ENCODE measurements around the gene RYR1. TPM values are rescaled to one million over a fixed set of nuclear protein-coding genes. Genes with fewer than 3 reads are reported as not detected.

RYR1 gene
- total and polyA plus RNA-seq, 2 donors from 2014 or later: 0.69 to 2.8 TPM

DNA sequence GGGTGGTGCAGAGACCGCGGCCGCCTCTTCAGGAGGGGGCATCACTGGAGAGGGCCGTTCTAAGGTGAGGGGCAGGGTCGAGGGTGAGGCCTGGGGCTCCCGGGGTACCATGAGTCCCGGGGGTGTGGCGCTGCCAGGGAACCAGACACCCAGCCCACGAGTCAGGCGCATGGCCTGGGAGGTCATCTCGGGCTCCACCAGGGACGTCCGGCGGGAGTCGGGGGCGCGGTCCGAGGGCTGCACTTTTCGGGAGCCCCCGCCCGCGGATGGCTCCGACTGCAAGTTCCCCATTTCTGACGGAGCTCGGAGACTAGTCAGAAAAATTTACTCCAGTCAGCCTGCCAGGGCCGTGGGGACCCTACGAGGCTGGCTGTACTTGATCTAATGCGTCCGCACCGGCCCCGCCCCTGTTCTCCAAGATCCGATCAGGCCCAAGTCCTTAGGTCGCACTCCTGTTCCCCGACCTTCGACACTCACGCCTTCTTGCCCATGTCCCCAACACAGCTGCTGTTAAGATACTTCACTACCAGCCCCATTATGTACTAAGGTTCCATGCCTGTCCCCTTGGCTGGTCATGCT, 46.4 kb upstream of the RYR1 start:
- Histone ChIP-seq H3K9ac (ENCODE audit: low read length in 3 of 3) (no peak overlapping the region), H3K36me3 (ENCODE audit: control insufficient read depth in 2 of 3, insufficient read depth in 3 of 3, low read length in 3 of 3) (peaks cover 0 to 15% (median 5%) of the 10 kb centered on the region in 3 donors), H3K27me3 (ENCODE audit: control insufficient read depth, insufficient read depth, low read length) (peaks cover 2% of the 10 kb centered on the region), H3K4me1 (ENCODE audit: control insufficient read depth in 2 of 3, insufficient read depth in 2 of 3, low read depth in 1 of 3, low read length in 3 of 3) (peaks cover 0 to 4% (median 0%) of the 10 kb centered on the region in 3 donors), H3K27ac (ENCODE audit: low read depth in 2 of 2, low read length in 2 of 2) (no peak overlapping the region), H3K4me3 (ENCODE audit: low read length in 3 of 3) (peak overlapping the region; percentile 42 to 64 (median 54)), H3K9me3 (ENCODE audit: control insufficient read depth in 2 of 3, insufficient read depth in 1 of 3, low read length in 3 of 3) (no peaks in the 10 kb centered on the region)
- TF ChIP-seq, protein P1, sequence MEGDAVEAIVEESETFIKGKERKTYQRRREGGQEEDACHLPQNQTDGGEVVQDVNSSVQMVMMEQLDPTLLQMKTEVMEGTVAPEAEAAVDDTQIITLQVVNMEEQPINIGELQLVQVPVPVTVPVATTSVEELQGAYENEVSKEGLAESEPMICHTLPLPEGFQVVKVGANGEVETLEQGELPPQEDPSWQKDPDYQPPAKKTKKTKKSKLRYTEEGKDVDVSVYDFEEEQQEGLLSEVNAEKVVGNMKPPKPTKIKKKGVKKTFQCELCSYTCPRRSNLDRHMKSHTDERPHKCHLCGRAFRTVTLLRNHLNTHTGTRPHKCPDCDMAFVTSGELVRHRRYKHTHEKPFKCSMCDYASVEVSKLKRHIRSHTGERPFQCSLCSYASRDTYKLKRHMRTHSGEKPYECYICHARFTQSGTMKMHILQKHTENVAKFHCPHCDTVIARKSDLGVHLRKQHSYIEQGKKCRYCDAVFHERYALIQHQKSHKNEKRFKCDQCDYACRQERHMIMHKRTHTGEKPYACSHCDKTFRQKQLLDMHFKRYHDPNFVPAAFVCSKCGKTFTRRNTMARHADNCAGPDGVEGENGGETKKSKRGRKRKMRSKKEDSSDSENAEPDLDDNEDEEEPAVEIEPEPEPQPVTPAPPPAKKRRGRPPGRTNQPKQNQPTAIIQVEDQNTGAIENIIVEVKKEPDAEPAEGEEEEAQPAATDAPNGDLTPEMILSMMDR (IDR thresholded peaks at IDR 0.05; ENCODE audit: borderline replicate concordance, extremely low read depth, insufficient read depth): no peak
- FAIRE-seq (no peak), DNase-seq (peak in 1 of 5 donors; percentile 76)
- intact Hi-C loops (cut with DNase I): no loop called here

DNA sequence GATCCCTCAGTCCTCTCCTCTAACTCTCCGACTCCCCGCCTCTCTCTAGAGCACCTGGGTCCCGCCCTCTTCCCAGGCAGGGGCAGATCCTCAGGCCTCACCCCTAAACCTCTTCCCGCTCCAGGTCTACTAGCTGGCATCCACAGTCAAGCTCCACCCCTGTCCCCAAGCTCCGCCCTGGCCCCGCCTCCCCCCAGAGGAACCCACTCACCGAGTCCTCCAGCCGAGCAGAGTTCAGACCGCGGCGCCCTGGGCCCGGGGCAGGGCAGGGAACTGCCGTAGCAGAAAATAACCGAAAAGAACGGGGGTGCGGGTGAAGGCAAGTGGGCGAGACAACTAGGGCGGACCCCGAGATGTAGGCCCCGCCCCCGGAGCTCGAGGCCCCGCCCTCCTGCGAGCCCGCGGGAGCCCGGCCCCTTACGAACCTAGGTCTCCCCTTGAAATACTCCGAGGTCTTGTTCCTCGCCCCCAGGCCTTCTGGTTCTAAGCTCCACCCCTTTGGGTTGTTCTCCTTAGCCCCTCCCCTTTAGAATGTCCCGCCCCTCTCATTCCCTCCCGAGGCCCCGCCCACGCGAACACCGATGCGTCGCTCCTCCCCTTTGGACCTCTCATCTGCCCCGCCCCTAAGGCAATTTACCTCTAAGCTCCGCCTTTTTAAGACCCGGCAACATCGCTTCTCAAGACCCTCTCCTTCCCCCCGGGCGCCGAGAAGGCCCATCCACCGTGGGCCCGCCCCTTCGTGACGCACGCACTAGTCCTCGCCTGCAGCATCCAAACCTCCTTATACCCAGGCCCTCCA, 45.7 kb upstream of the RYR1 start, which contains the start of gene GGN:
Gene GGN, minus strand, starts transcription at position 485 of the 799 bp plus-strand sequence. CDS start 773 bp downstream, outside the sequence.
- FAIRE-seq (no peak), DNase-seq (peak; percentile 90 to 96 (median 92))
- Histone ChIP-seq H3K27ac (ENCODE audit: low read depth in 2 of 2, low read length in 2 of 2) (no peak within 1 kb of the TSS), H3K9me3 (ENCODE audit: control insufficient read depth in 2 of 3, insufficient read depth in 1 of 3, low read length in 3 of 3) (no peaks in the 10 kb centered on the region), H3K27me3 (ENCODE audit: control insufficient read depth, insufficient read depth, low read length) (peaks cover 2% of the 10 kb centered on the region), H3K36me3 (ENCODE audit: control insufficient read depth in 2 of 3, insufficient read depth in 3 of 3, low read length in 3 of 3) (peaks cover 0 to 10% (median 5%) of the 10 kb centered on the region in 3 donors), H3K4me3 (ENCODE audit: low read length in 3 of 3) (peak within 1 kb of the TSS; percentile 47 to 64 (median 54)), H3K9ac (ENCODE audit: low read length in 3 of 3) (peak within 1 kb of the TSS in 2 of 3 donors; percentile 34 to 37), H3K4me1 (ENCODE audit: control insufficient read depth in 2 of 3, insufficient read depth in 2 of 3, low read depth in 1 of 3, low read length in 3 of 3) (peaks cover 0 to 4% (median 0%) of the 10 kb centered on the region in 3 donors)
- TF ChIP-seq, protein P1 (IDR thresholded peaks at IDR 0.05; ENCODE audit: borderline replicate concordance, extremely low read depth, insufficient read depth): no peak
- intact Hi-C loops (cut with DNase I): no loop called here

DNA sequence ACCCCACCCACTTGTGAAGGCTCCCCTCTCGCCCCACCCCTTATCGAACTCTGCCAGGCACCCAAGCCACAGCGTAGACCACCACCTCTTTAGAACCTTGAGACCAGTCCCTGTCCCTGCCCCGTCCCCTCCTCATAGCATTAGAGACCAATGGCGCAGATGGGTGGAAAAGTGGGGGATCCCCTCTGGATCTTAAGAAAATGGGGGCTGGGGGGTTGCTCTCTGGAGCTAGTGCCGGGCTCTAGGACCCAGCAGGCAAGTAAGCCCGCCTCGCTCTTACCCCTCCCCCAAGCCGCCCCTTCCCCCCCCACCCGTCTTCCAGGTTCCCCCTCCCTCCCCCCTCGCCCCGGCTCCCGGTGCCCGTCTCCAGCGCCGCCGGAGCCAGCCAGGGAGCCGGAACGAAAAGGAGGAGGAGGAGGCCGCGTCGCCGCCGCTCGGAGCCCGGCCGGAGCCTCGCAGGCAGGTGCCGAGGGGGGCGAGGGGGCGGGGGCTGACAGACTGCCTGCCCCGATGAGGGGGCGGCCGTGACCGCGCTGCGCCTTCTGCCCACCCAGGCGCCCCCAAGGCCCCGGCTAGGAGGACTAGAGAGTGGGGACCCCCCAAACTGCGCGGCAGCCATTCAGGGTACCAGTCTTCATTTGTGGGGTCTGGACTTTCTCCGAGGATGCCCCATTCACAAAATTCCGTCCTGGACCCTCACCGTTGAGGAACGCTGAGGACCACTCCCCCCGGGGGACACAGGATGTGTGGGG, 45.0 kb upstream of the RYR1 start, which contains the start of gene SPRED3:
Gene SPRED3, plus strand, starts transcription at position 349 of the 752 bp plus-strand sequence. CDS start 1,606 bp downstream, outside the sequence.
- DNase-seq (peak; percentile 81 to 92 (median 85)), FAIRE-seq (no peak)
- H3K4me3 ChIP-seq (ENCODE audit: low read length in 3 of 3): peak within 1 kb of the TSS; percentile 47 to 64 (median 50)
- peak within 1 kb of the TSS in 2 of 3 donors; percentile 34 to 37 for H3K9ac ChIP-seq (ENCODE audit: low read length in 3 of 3)
- H3K27ac ChIP-seq (ENCODE audit: low read depth in 2 of 2, low read length in 2 of 2): no peak within 1 kb of the TSS
- H3K9me3 ChIP-seq (ENCODE audit: control insufficient read depth in 2 of 3, insufficient read depth in 1 of 3, low read length in 3 of 3): no peaks in the 10 kb centered on the region
- intact Hi-C loops (cut with DNase I): no loop called here
- H3K27me3 ChIP-seq (ENCODE audit: control insufficient read depth, insufficient read depth, low read length): peaks cover 3% of the 10 kb centered on the region
- peaks cover 0 to 3% (median 0%) of the 10 kb centered on the region in 3 donors for H3K36me3 ChIP-seq (ENCODE audit: control insufficient read depth in 2 of 3, insufficient read depth in 3 of 3, low read length in 3 of 3)
- TF ChIP-seq, protein P1 (IDR thresholded peaks at IDR 0.05; ENCODE audit: borderline replicate concordance, extremely low read depth, insufficient read depth): no peak
- H3K4me1 ChIP-seq (ENCODE audit: control insufficient read depth in 2 of 3, insufficient read depth in 2 of 3, low read depth in 1 of 3, low read length in 3 of 3): peaks cover 0 to 4% (median 0%) of the 10 kb centered on the region in 3 donors
